OCI-LY1 (cell line): ENCODE measurements around the gene LALBA.
"Not testable (repeated sequence)": the region's sequence is repeated elsewhere in the genome, so short reads cannot be mapped to it uniquely, and the experiment has no call there.

ENCODE experiments used
- H2AFZ ChIP-seq: fragments of 200-600 bp; sonication (generic), shearing (Covaris generic); 2 replicates; pipeline ENCODE4 v1.6.0; 2014; ENCODE audit warnings: antibody characterized with exemption, mild to moderate bottlenecking, low read length
- H3F3A ChIP-seq: fragments of 200-600 bp; sonication (generic), shearing (Covaris generic); 2 replicates; pipeline ENCODE4 v1.6.0; 2014; ENCODE audit warnings: mild to moderate bottlenecking, antibody characterized with exemption, low read length, moderate library complexity; ENCODE audit not compliant: insufficient read depth
- H3K27ac ChIP-seq: fragments of 200-600 bp; sonication (generic); 2 replicates; pipeline ENCODE4 v1.5.1; 2014; ENCODE audit warnings: low read length, mixed run types, mild to moderate bottlenecking, low read depth; ENCODE audit not compliant: poor library complexity, severe bottlenecking
- H3K27me3 ChIP-seq: fragments of 200-600 bp; sonication (generic); 2 replicates; pipeline ENCODE4 v1.6.0; 2014; ENCODE audit warnings: antibody characterized with exemption, mild to moderate bottlenecking, low read length, moderate library complexity; ENCODE audit not compliant: insufficient read depth
- H3K36me3 ChIP-seq: fragments of 200-600 bp; sonication (generic); 2 replicates; pipeline ENCODE4 v1.6.1; 2014; ENCODE audit warnings: mild to moderate bottlenecking, antibody characterized with exemption, low read length, moderate library complexity, mixed read lengths; ENCODE audit not compliant: insufficient read depth
- H3K4me1 ChIP-seq: fragments of 200-600 bp; sonication (generic); 2 replicates; pipeline ENCODE4 v1.5.1; 2014; ENCODE audit warnings: mild to moderate bottlenecking, low read length, moderate library complexity; ENCODE audit not compliant: insufficient read depth, severe bottlenecking
- H3K4me2 ChIP-seq: fragments of 200-600 bp; sonication (generic), shearing (Covaris generic); 2 replicates; pipeline ENCODE4 v1.6.1; 2014; ENCODE audit warnings: low read length
- H3K4me3 ChIP-seq: fragments of 200-600 bp; sonication (generic); 2 replicates; pipeline ENCODE4 v1.5.1; 2014; ENCODE audit warnings: low read length, low read depth, mild to moderate bottlenecking, mixed read lengths; ENCODE audit not compliant: poor library complexity, severe bottlenecking
- H3K79me2 ChIP-seq: fragments of 200-600 bp; shearing (Covaris generic); 2 replicates; pipeline ENCODE4 v1.6.1; 2016; ENCODE audit warnings: mixed run types, low read length, mixed read lengths; ENCODE audit not compliant: insufficient read depth
- H3K9ac ChIP-seq: fragments of 200-600 bp; sonication (generic), shearing (Covaris generic); 2 replicates; pipeline ENCODE4 v1.6.1; 2014; ENCODE audit warnings: mild to moderate bottlenecking, low read length, mixed read lengths
- H3K9me2 ChIP-seq: fragments of 200-600 bp; sonication (generic), shearing (Covaris generic); 2 replicates; pipeline ENCODE4 v1.6.1; 2014; ENCODE audit warnings: low read depth, mild to moderate bottlenecking, low read length, mixed read lengths
- H3K9me3 ChIP-seq: fragments of 200-600 bp; shearing (Covaris generic); 2 replicates; pipeline ENCODE4 v1.6.1; 2014; ENCODE audit warnings: low read length, mixed read lengths
- H4K20me1 ChIP-seq: fragments of 200-600 bp; sonication (generic), shearing (Covaris generic); 2 replicates; pipeline ENCODE4 v1.6.0; 2016; ENCODE audit warnings: mild to moderate bottlenecking, low read length; ENCODE audit not compliant: insufficient read depth
- CTCF ChIP-seq: fragments of 200-600 bp; sonication (generic), shearing (Covaris generic); IDR thresholded peaks from 2 replicates; pipeline ENCODE4 v1.5.1; 2017; ENCODE audit warnings: mild to moderate bottlenecking, antibody characterized with exemption, low read length, moderate library complexity, mixed read lengths
- EZH2 ChIP-seq: fragments of 200-600 bp; sonication (generic), shearing (Covaris generic); IDR thresholded peaks from 2 replicates; pipeline ENCODE4 v1.8.0; 2017; ENCODE audit warnings: borderline replicate concordance, mixed run types, mild to moderate bottlenecking, antibody characterized with exemption, low read length, moderate library complexity, mixed read lengths

The LALBA gene

GRCh38 chr12:48567731-48568130, 2.1 kb downstream of the LALBA start:
- Histone ChIP-seq H3K9me2 (no peaks in the 10 kb centered on the region), H3K4me2 (no peak overlapping the region), H3K27me3 (no peaks in the 10 kb centered on the region), H3K9ac (no peak overlapping the region), H3K79me2 (no peaks in the 10 kb centered on the region), H2AFZ (no peak overlapping the region), H4K20me1 (no peaks in the 10 kb centered on the region), H3F3A (no peaks in the 10 kb centered on the region), H3K27ac (no peak overlapping the region), H3K4me3 (no peak overlapping the region), H3K9me3 (no peaks in the 10 kb centered on the region), H3K4me1 (no peaks in the 10 kb centered on the region), H3K36me3 (no peaks in the 10 kb centered on the region)
- TF ChIP-seq CTCF (no peak), EZH2 (no peak)

DNA sequence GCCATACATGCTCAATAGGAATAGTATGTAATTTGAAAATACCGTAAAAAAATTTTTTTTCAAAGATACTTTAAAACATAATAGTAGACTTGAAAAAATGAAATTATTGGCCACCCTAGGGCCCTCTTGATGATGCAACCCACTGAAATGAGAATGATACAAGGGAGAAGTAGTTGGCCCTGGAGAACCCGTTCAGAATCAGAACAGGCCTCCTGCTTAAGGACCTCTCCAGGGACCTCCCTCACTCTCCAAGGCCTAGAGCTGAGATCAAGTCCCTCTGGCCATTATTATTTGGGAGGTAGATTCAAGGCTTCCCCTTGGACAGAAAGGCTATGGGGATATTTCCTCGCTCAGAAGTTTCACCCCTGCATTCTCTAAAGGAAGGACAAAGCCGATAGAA, 11.9 kb downstream of the LALBA start:
- TF ChIP-seq EZH2: no peak
- TF ChIP-seq CTCF: no peak
- H3K4me2 ChIP-seq: no peak overlapping the region
- no peaks in the 10 kb centered on the region for H4K20me1 ChIP-seq
- H3K79me2 ChIP-seq: no peaks in the 10 kb centered on the region
- H3F3A ChIP-seq: no peaks in the 10 kb centered on the region
- H3K4me3 ChIP-seq: no peak overlapping the region
- no peak overlapping the region for H2AFZ ChIP-seq
- no peaks in the 10 kb centered on the region for H3K4me1 ChIP-seq
- H3K9me3 ChIP-seq: no peaks in the 10 kb centered on the region
- no peaks in the 10 kb centered on the region for H3K36me3 ChIP-seq
- H3K9me2 ChIP-seq: no peaks in the 10 kb centered on the region
- H3K27ac ChIP-seq: no peak overlapping the region
- H3K9ac ChIP-seq: no peak overlapping the region
- H3K27me3 ChIP-seq: no peaks in the 10 kb centered on the region

- Histone ChIP-seq H3K79me2 (no peaks in the 10 kb centered on the region), H3K27me3 (no peaks in the 10 kb centered on the region), H3K4me1 (no peaks in the 10 kb centered on the region), H4K20me1 (no peaks in the 10 kb centered on the region), H3K36me3 (no peaks in the 10 kb centered on the region), H3K9me2 (no peaks in the 10 kb centered on the region), H3K27ac (no peak overlapping the region), H2AFZ (no peak overlapping the region), H3K4me3 (no peak overlapping the region), H3K9ac (no peak overlapping the region), H3F3A (no peaks in the 10 kb centered on the region), H3K9me3 (no peaks in the 10 kb centered on the region), H3K4me2 (no peak overlapping the region)
- TF ChIP-seq CTCF: no peak
- no peak for TF ChIP-seq EZH2
Observed at GRCh38 chr12:48556631-48557030, 13.2 kb downstream of the LALBA start.

DNA sequence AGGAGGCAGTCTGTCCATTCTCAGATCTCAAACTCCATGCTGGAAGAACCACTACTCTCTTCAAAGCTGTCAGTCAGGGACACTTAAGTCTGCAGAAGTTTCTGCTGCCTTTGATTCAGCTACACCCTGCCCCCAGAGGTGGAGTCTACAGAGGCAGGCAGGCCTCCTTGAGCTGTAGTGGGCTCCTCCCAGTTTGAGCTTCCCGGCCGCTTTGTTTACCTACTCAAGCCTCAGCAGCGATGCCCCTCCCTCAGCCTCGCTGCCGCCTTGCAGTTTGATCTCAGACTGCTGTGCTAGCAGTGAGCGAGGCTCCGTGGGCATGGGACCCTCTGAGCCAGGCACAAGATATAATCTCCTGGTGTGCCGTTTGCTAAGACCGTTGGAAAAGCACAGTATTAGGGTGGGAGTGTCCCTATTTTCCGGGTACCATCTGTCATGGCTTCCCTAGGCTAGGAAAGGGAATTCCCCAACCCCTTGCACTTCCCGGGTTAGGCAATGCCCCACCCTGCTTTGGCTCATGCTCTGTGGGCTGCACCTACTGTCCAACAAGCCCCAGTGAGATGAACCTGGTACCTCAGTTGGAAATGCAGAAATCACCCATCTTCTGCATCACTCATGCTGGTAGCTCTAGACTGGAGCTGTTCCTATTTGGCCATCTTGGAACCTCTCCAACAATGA, 16.0 kb downstream of the LALBA start:
- not testable (repeated sequence) for H3K36me3 ChIP-seq, H3K9me3 ChIP-seq, H3F3A ChIP-seq, H3K4me2 ChIP-seq, H3K27ac ChIP-seq, H4K20me1 ChIP-seq, H3K9ac ChIP-seq, H3K79me2 ChIP-seq, H3K4me1 ChIP-seq, H3K27me3 ChIP-seq, H3K9me2 ChIP-seq, H3K4me3 ChIP-seq, H2AFZ ChIP-seq

DNA sequence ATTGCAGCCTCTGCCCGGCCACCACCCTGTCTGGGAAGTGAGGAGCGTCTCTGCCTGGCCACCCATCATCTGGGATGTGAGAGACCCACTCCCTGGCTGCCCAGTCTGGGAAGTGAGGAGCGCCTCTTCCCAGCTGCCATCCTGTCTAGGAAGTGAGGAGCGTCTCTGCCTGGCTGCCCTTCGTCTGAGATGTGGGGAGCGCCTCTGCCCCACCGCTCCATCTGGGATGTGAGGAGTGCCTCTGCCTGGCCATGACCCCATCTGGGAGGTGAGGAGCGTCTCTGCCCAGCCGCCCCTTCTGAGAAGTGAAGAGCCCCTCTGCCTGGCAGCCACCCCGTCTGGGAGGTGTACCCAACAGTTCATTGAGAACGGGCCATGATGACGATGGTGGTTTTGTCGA, 18.2 kb downstream of the LALBA start:
- H3K4me1 ChIP-seq, H3K9me3 ChIP-seq, H3K9ac ChIP-seq, H3K4me3 ChIP-seq, H3K79me2 ChIP-seq, H3K27ac ChIP-seq, H3K36me3 ChIP-seq, H3K4me2 ChIP-seq, H2AFZ ChIP-seq, H3K9me2 ChIP-seq, H3K27me3 ChIP-seq, H3F3A ChIP-seq, H4K20me1 ChIP-seq: not testable (repeated sequence)
